Eye (tissue), 1 donor: ENCODE measurements around the gene COL8A1.
"Not testable (repeated sequence)": the region's sequence is repeated elsewhere in the genome, so short reads cannot be mapped to it uniquely, and the experiment has no call there.

Source experiments
- DNase-seq: peaks from one replicate; pipeline ENCODE4 v3.0.0-alpha.2; 2015

COL8A1 gene

GRCh38 chr3:99638167-99638948 lies at the start of gene COL8A1:
TSS of gene COL8A1 (plus strand) at chr3:99638594. CDS start at chr3:99790683, 152,089 bp downstream.
- DNase-seq = peak; percentile 63

- DNase-seq = not testable (repeated sequence)
Observed at GRCh38 chr3:99589168-99589567, 49.2 kb upstream of the COL8A1 start.

GRCh38 chr3:99599894-99600293 lies 38.5 kb upstream of the COL8A1 start:
- no peak for DNase-seq

- DNase-seq = no peak
Observed at GRCh38 chr3:99601515-99601914, 36.9 kb upstream of the COL8A1 start.

- peak; percentile 38 for DNase-seq
Observed at GRCh38 chr3:99602183-99602582, 36.2 kb upstream of the COL8A1 start.

GRCh38 chr3:99607151-99607550 lies 31.2 kb upstream of the COL8A1 start:
- DNase-seq = no peak

GRCh38 chr3:99614768-99615167 lies 23.6 kb upstream of the COL8A1 start:
- no peak for DNase-seq

GRCh38 chr3:99620077-99620767 lies 18.2 kb upstream of the COL8A1 start:
- no peak for DNase-seq

- DNase-seq = no peak
Observed at GRCh38 chr3:99620976-99621375, 17.4 kb upstream of the COL8A1 start.

GRCh38 chr3:99624496-99625236 lies 13.7 kb upstream of the COL8A1 start:
- DNase-seq = no peak

GRCh38 chr3:99625237-99625622 lies 13.2 kb upstream of the COL8A1 start:
- no peak for DNase-seq

- DNase-seq = no peak
Observed at GRCh38 chr3:99625643-99626416, 12.6 kb upstream of the COL8A1 start.

- peak; percentile 52 for DNase-seq
Observed at GRCh38 chr3:99626417-99626788, 12.0 kb upstream of the COL8A1 start.

GRCh38 chr3:99627062-99627826 lies 11.2 kb upstream of the COL8A1 start:
- DNase-seq = no peak

GRCh38 chr3:99630815-99631214 lies 7.6 kb upstream of the COL8A1 start:
- no peak for DNase-seq

- DNase-seq = no peak
Observed at GRCh38 chr3:99633887-99634558, 4.4 kb upstream of the COL8A1 start.

- DNase-seq = no peak
Observed at GRCh38 chr3:99634881-99635280, 3.5 kb upstream of the COL8A1 start.

GRCh38 chr3:99635348-99635747 lies 3.0 kb upstream of the COL8A1 start:
- DNase-seq = no peak

GRCh38 chr3:99637016-99637367 lies 1.4 kb upstream of the COL8A1 start:
- peak; percentile 52 for DNase-seq

- DNase-seq = peak; percentile 78
Observed at GRCh38 chr3:99637368-99638111, 854 bp upstream of the COL8A1 start.

GRCh38 chr3:99639579-99639978 lies 1.2 kb downstream of the COL8A1 start:
- no peak for DNase-seq
